Stimulated activated CD8-positive, alpha-beta memory T cell treated with anti-CD3 and anti-CD28 coated beads, Interleukin-7, amount 100 ng/mL, for 48 hours (primary cell): Measurements from ENCODE around the gene HOXA10.

Experiments
- DNase-seq, 2 donors: peaks; one replicate each; pipeline ENCODE4 v3.0.0-alpha.2; 2020; ENCODE audit warnings: low read depth in 1 of 2; ENCODE audit errors: extremely low read depth in 1 of 2

Gene HOXA10

GRCh38 chr7:27157702-27158431 lies 16.3 kb downstream of the HOXA10 start:
- DNase-seq: no peak

DNA sequence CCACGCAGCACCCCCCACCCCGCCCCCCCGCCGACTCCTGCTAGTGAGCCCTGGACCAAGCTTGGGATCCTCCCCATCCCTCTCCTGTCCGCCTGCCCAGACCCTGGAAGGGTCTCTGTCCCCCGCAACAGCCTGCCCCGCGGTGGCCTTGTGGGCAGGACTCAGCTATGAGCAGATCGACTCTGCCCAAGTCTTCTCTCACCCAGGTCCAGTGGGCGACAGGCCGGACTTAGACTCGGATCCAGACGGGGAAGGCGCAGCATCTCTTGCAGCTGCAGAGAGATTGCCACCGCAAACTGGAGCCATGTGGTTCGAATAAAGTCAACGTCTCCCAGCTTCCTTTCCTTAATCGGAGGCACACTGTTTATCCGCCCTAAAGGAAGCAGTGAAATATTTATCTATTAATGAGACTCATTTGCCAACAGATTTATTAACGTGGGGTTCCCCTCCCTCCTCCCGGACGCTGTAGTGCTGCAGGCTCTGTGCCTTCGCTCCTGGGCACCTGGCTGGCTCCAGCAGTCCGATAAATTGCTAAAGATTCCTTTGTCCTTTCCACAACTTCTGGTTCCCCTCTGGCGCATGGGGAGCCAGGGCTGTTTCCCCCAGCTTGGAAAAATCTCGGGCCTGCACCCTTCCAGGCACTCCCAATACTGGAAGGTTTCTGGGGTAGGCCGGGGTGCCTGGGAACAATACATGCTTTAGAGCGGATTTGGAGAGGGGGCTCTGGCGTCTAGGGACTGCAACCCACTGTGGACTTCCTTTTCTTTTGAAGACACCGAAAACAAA lies 17.0 kb downstream of the HOXA10 start:
- DNase-seq: no peak

DNA sequence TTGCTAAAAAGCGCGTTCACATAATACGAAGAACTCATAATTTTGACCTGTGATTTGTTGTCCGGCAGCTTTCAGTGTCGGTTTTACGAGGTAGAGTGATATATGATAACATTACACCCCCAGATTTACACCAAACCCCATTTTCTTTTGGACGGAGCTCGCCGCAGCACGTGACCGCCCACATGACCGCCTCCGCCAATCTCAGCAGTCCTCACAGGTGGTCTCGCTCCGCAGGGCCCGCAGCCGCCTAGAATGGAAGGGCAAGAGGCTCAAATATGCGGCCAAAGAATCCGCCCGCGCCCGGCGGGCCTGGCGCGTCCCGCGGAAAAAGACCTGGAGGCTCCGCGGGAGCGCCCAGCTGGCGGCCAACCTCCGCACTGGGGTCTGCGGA lies 17.6 kb downstream of the HOXA10 start, which contains the start of gene HOXA7:
TSS of gene HOXA7 (minus strand) at position 168 of the 391 bp plus-strand sequence. CDS start at position 38, 130 bp downstream.
- DNase-seq: no peak

- no peak for DNase-seq
Observed at GRCh38 chr7:27155816-27156507, 18.2 kb downstream of the HOXA10 start.

GRCh38 chr7:27154901-27155815 lies 19.0 kb downstream of the HOXA10 start:
- no peak for DNase-seq

- DNase-seq: no peak
Observed at GRCh38 chr7:27154369-27154768, 19.8 kb downstream of the HOXA10 start.

GRCh38 chr7:27153526-27153925 lies 20.6 kb downstream of the HOXA10 start:
- no peak for DNase-seq

- no peak for DNase-seq
Observed at GRCh38 chr7:27152816-27153442, 21.2 kb downstream of the HOXA10 start.

- no peak for DNase-seq
Observed at GRCh38 chr7:27151931-27152815, 21.9 kb downstream of the HOXA10 start, which contains the start of gene HOXA3. Gene HOXA3, minus strand, starts transcription at chr7:27152583. Its CDS starts 41,943 bp downstream, at chr7:27110640.

- no peak for DNase-seq
Observed at GRCh38 chr7:27151341-27151930, 22.7 kb downstream of the HOXA10 start.

- peak in 1 of 2 donors; percentile 36 for DNase-seq
Observed at GRCh38 chr7:27150568-27151340, 23.4 kb downstream of the HOXA10 start.

DNA sequence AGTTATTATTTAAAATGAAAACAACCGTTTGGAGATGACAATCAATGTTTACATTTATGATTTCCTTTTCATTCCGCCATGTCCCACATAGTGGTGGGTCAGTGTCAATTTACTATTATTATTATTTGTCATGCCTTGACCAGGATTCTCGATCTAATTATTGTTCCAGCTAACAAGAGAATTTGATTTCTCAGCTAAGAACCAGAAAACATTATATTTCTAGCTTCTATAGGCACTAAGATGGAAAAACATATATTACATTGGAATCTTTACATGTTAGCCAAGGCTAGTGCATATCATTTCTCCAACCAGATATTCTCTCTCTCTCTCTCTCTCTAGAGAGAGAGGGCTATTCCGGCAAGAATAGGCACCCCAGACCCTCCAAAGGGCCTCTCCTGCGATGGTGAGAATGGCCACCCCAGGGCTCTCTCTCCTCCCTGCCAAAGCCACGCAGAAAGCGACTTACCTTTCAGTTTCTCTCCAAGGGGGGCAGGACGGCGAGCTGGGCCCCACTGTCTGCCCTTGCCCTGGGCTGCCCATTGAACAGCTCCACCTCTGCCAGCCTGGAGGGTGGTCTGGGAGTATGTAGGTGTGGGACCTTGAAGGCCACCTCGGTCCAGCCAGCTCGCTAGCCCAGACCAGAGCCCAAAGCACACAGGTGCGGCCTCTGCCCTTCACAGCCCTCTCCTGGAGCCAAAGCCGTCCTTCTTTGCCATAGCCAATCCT lies 24.1 kb downstream of the HOXA10 start:
- no peak for DNase-seq

- DNase-seq: no peak
Observed at GRCh38 chr7:27148756-27149641, 25.1 kb downstream of the HOXA10 start.

DNA sequence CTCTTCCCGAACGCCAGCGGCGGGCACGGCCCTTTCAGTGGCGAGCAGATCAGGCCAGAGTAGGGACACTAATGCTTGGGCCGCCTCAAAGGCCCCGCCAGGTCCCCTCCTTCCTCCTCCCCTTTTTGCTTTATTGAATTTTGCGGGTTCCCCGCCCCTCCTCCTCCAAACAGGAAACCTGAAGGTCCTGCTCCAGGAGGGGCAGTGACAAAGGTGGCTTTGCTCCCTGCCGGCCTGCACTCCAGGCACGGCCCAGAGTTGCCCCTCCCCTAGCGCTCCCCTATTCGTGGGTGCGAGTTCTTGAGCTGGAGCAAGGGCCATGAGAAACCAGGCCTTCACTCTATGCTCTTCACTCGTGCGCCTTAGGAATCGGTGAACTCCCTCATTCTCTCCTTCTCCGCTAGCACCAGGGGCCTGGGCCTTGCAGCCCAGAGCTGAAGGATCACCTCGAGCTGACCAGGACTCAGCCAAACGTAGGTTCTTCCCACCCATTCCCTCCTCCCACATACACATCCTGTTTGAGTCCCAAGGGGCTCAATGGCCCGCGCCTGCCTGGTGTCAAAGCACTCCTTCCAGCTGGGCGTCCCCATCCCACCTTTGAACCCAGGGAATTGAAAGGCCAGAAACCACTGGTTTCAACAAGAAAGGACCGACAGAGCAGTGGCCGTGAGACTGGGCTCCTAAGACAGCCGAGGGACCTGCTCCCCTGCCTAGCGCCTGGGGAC lies 25.9 kb downstream of the HOXA10 start:
- no peak for DNase-seq

DNA sequence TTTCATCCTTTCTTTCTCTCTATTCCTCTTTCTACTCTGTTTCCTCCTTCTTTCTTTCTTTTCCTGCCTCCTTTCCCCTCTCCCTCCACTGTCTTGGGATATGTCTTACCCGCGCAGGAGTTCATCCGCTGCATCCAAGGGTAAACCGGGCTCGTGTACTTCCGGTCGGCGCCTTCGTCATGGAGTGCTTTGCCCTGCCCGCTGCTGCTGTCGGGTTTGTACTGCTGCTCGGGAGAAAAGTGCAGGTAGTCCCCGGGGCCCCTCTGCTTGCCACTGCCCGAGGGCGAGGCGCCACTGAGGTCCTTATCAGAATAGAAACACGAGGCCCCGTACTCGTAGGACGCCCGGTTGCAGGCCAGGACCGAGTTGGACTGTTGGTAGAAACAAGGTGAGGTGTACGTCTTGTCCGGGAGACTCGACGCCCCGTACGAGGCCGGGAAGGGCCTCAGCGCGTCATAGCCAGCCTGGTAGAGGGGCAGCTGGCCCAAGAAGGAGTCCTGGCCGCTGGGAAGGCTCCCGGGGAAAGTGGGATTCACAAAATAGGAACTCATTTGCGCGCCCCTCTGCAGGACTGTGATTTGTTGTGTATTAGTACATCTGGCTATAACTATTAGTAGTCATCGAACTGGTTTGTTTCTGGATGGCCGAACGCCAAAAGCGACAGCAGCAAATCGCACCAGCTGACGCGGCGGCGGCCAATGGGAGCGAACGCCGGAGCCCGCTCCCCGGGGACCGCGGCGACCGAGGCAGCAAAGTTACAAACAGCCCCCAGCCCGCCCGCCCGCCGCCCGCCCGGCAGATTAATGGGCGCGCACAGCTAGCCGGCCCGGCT lies 26.7 kb downstream of the HOXA10 start, which contains the start of gene HOXA6:
TSS of gene HOXA6 (minus strand) at position 576 of the 832 bp plus-strand sequence. CDS start at position 551, 25 bp downstream.
- DNase-seq: no peak
